Astrocyte (in vitro differentiated cells and primary cell): ENCODE data around the gene CATSPERB. TPM values are rescaled to one million over a fixed set of nuclear protein-coding genes. Genes with fewer than 3 reads are reported as not detected.
A peak's percentile ranks its signal among the peaks of the same experiment; 100 is the strongest.

Experiments
- DNase-seq: peaks from one replicate; pipeline ENCODE4 v3.0.0-alpha.2; 2010; ENCODE audit warnings: low read depth
- FAIRE-seq: peaks from 2 replicates; lab custom pipeline; 2011; peaks lifted over from hg19 to GRCh38; lab: Jason Lieb, UNC
- H2AFZ ChIP-seq: 2 replicates; pipeline ENCODE4 v1.6.0; 2012; ENCODE audit warnings: low read depth, low read length, inconsistent platforms
- H3K27ac ChIP-seq: 2 replicates; pipeline ENCODE4 v1.5.1; 2011; ENCODE audit warnings: low read depth, low read length, inconsistent platforms
- H3K27me3 ChIP-seq: 2 replicates; pipeline ENCODE4 v1.6.0; 2011; ENCODE audit warnings: low read length, inconsistent platforms; ENCODE audit not compliant: insufficient read depth
- H3K36me3 ChIP-seq: 2 replicates; pipeline ENCODE4 v1.5.1; 2011; ENCODE audit warnings: low read length, inconsistent platforms; ENCODE audit not compliant: insufficient read depth
- H3K4me1 ChIP-seq: 2 replicates; pipeline ENCODE4 v1.5.1; 2011; ENCODE audit warnings: low read length, inconsistent platforms; ENCODE audit not compliant: insufficient read depth
- H3K4me2 ChIP-seq: 2 replicates; pipeline ENCODE4 v1.6.0; 2012; ENCODE audit warnings: low read length, inconsistent platforms
- H3K4me3 ChIP-seq: 2 replicates; pipeline ENCODE4 v1.5.1; 2011; ENCODE audit warnings: low read depth, mild to moderate bottlenecking, low read length, inconsistent platforms; ENCODE audit not compliant: insufficient read depth
- H3K79me2 ChIP-seq: 2 replicates; pipeline ENCODE4 v1.6.0; 2012; ENCODE audit warnings: mild to moderate bottlenecking, low read length, inconsistent platforms; ENCODE audit not compliant: insufficient read depth
- H3K9ac ChIP-seq: 2 replicates; pipeline ENCODE4 v1.6.0; 2012; ENCODE audit warnings: mild to moderate bottlenecking, low read length, inconsistent platforms
- H3K9me3 ChIP-seq: 2 replicates; pipeline ENCODE4 v1.5.1; 2012; ENCODE audit warnings: low read depth, mild to moderate bottlenecking, low read length, inconsistent platforms; ENCODE audit not compliant: insufficient read depth
- H4K20me1 ChIP-seq: 2 replicates; pipeline ENCODE4 v1.6.0; 2012; ENCODE audit warnings: low read length, inconsistent platforms; ENCODE audit not compliant: insufficient read depth
- H3K27ac Mint-ChIP-seq: one replicate; pipeline ENCODE4 v1.8.0; 2021; ENCODE audit warnings: mild to moderate bottlenecking, mixed read lengths; ENCODE audit not compliant: unreplicated experiment
- H3K27me3 Mint-ChIP-seq: one replicate; pipeline ENCODE4 v1.8.0; 2021; ENCODE audit warnings: low read depth, mixed read lengths; ENCODE audit not compliant: unreplicated experiment
- H3K36me3 Mint-ChIP-seq: one replicate; pipeline ENCODE4 v1.8.0; 2021; ENCODE audit warnings: low read depth, mixed read lengths; ENCODE audit not compliant: unreplicated experiment
- H3K4me1 Mint-ChIP-seq: one replicate; pipeline ENCODE4 v1.8.0; 2021; ENCODE audit warnings: low read depth, mixed read lengths; ENCODE audit not compliant: unreplicated experiment
- H3K4me3 Mint-ChIP-seq: one replicate; pipeline ENCODE4 v1.8.0; 2021; ENCODE audit warnings: mild to moderate bottlenecking, moderate library complexity, mixed read lengths; ENCODE audit not compliant: unreplicated experiment
- H3K9me3 Mint-ChIP-seq: one replicate; pipeline ENCODE4 v1.8.0; 2021; ENCODE audit warnings: mild to moderate bottlenecking, mixed read lengths; ENCODE audit not compliant: unreplicated experiment
- CTCF ChIP-seq: IDR thresholded peaks from 2 replicates; pipeline ENCODE4 v1.5.1; 2011; ENCODE audit warnings: low read depth, mild to moderate bottlenecking, inconsistent platforms, low read length, moderate library complexity; ENCODE audit not compliant: insufficient read depth
- EZH2 ChIP-seq: IDR thresholded peaks from 2 replicates; pipeline ENCODE4 v1.6.1; 2012; ENCODE audit warnings: mild to moderate bottlenecking, low read length, inconsistent platforms; ENCODE audit not compliant: insufficient read depth
- total RNA-seq: library from RNA; stranded (reverse); gene quantifications from 2 replicates; pipeline ENCODE4 v1.2.1, GENCODE V29; 2021

CATSPERB gene
- total RNA-seq, 1 donor from 2014 or later = 0.11 TPM

GRCh38 chr14:91613459-91614112, 118.3 kb downstream of the CATSPERB start:
- Histone ChIP-seq H3K9ac (no peak overlapping the region), H3K4me2 (no peak overlapping the region), H3K36me3 (no peaks in the 10 kb centered on the region), H3K79me2 (no peaks in the 10 kb centered on the region), H3K4me1 (peaks cover 4% of the 10 kb centered on the region), H3K27ac (no peak overlapping the region), H3K27me3 (no peaks in the 10 kb centered on the region), H4K20me1 (no peaks in the 10 kb centered on the region), H3K9me3 (no peaks in the 10 kb centered on the region), H2AFZ (no peak overlapping the region), H3K4me3 (no peak overlapping the region)
- DNase-seq = no peak
- no peak overlapping the region for H3K4me3 Mint-ChIP-seq
- H3K27ac Mint-ChIP-seq = peak overlapping the region; percentile 66
- FAIRE-seq = no peak
- peaks cover 6% of the 10 kb centered on the region for H3K4me1 Mint-ChIP-seq
- H3K27me3 Mint-ChIP-seq = no peaks in the 10 kb centered on the region
- H3K36me3 Mint-ChIP-seq = no peaks in the 10 kb centered on the region
- no peak for TF ChIP-seq CTCF
- H3K9me3 Mint-ChIP-seq = no peaks in the 10 kb centered on the region

- no peaks in the 10 kb centered on the region for H4K20me1 ChIP-seq
- H3K4me2 ChIP-seq = no peak overlapping the region
- H3K27ac ChIP-seq = no peak overlapping the region
- Mint-ChIP-seq H3K27ac (no peak overlapping the region), H3K27me3 (no peaks in the 10 kb centered on the region), H3K36me3 (no peaks in the 10 kb centered on the region), H3K4me1 (peaks cover 4% of the 10 kb centered on the region), H3K4me3 (no peak overlapping the region), H3K9me3 (no peaks in the 10 kb centered on the region)
- H3K9me3 ChIP-seq = no peaks in the 10 kb centered on the region
- peaks cover 4% of the 10 kb centered on the region for H3K4me1 ChIP-seq
- H3K4me3 ChIP-seq = no peak overlapping the region
- no peaks in the 10 kb centered on the region for H3K27me3 ChIP-seq
- no peaks in the 10 kb centered on the region for H3K79me2 ChIP-seq
- FAIRE-seq (no peak), DNase-seq (no peak)
- H2AFZ ChIP-seq = no peak overlapping the region
- no peak for TF ChIP-seq EZH2
- TF ChIP-seq CTCF = no peak
- H3K36me3 ChIP-seq = no peaks in the 10 kb centered on the region
- H3K9ac ChIP-seq = no peak overlapping the region
Measured at GRCh38 chr14:91611528-91611927, 120.4 kb downstream of the CATSPERB start.

- Histone ChIP-seq H3K4me2 (no peak overlapping the region), H3K9ac (no peak overlapping the region), H3K4me3 (no peak overlapping the region), H3K27me3 (no peaks in the 10 kb centered on the region), H3K79me2 (no peaks in the 10 kb centered on the region), H4K20me1 (no peaks in the 10 kb centered on the region), H3K36me3 (no peaks in the 10 kb centered on the region), H2AFZ (no peak overlapping the region), H3K27ac (no peak overlapping the region), H3K9me3 (no peaks in the 10 kb centered on the region), H3K4me1 (peaks cover 3% of the 10 kb centered on the region)
- Mint-ChIP-seq H3K4me1 (peaks cover 14% of the 10 kb centered on the region), H3K27me3 (no peaks in the 10 kb centered on the region), H3K9me3 (no peaks in the 10 kb centered on the region), H3K36me3 (no peaks in the 10 kb centered on the region), H3K4me3 (no peak overlapping the region), H3K27ac (no peak overlapping the region)
- TF ChIP-seq CTCF (no peak), EZH2 (no peak)
- no peak for FAIRE-seq
- DNase-seq = no peak
Measured at GRCh38 chr14:91609161-91609560, 122.7 kb downstream of the CATSPERB start.
